H1 (cell line): ENCODE data around the gene TRIM47. TPM values are rescaled to one million over a fixed set of nuclear protein-coding genes. Genes with fewer than 3 reads are reported as not detected.

Experiments used
- CTCF ChIA-PET: fragments of 300-600 bp; sonication (Branson Sonifier 250); formaldehyde crosslinking; loops from one replicate; lab custom pipeline; 2021; ENCODE audit not compliant: partially characterized antibody; lab: Charles Lee
- POLR2A ChIA-PET: fragments of 300-600 bp; sonication (Branson Sonifier 250); formaldehyde crosslinking; loops from one replicate; lab custom pipeline; 2021; ENCODE audit warnings: inconsistent platforms; ENCODE audit not compliant: partially characterized antibody; lab: Charles Lee
- DNase-seq, 2 experiments: peaks; one replicate each; pipeline versions ENCODE4 v3.0.0 to v3.0.0-alpha.2; 2010 to 2022; ENCODE audit warnings: low spot score in 2 of 2, low read depth in 1 of 2, mixed read lengths in 1 of 2
- FAIRE-seq: peaks from 2 replicates; lab custom pipeline; 2011; peaks lifted over from hg19 to GRCh38; lab: Jason Lieb, UNC
- H2AFZ ChIP-seq: 2 replicates; pipeline ENCODE4 v1.8.1; 2012; ENCODE audit warnings: low read length, inconsistent platforms
- H2AK5ac ChIP-seq: 2 replicates; pipeline ENCODE4 v1.6.1; 2013; ENCODE audit warnings: low read depth, low read length
- H2BK120ac ChIP-seq: replicated peaks from 2 replicates; pipeline ENCODE3; 2013; ENCODE audit warnings: low read depth, low read length, inconsistent platforms
- H2BK12ac ChIP-seq: 2 replicates; pipeline ENCODE4 v1.6.1; 2013; ENCODE audit warnings: low read depth, low read length
- H2BK15ac ChIP-seq: 2 replicates; pipeline ENCODE4 v1.6.1; 2013; ENCODE audit warnings: low read length
- H2BK20ac ChIP-seq: 2 replicates; pipeline ENCODE4 v1.6.1; 2013; ENCODE audit warnings: low read length
- H2BK5ac ChIP-seq: 2 replicates; pipeline ENCODE4 v1.6.1; 2013; ENCODE audit warnings: low read depth, low read length
- H3K14ac ChIP-seq: 2 replicates; pipeline ENCODE4 v1.6.1; 2013; ENCODE audit warnings: inconsistent platforms; ENCODE audit not compliant: insufficient read length
- H3K18ac ChIP-seq: 2 replicates; pipeline ENCODE4 v1.6.1; 2013; ENCODE audit warnings: low read length; ENCODE audit errors: extremely low read depth
- H3K23ac ChIP-seq: 2 replicates; pipeline ENCODE4 v1.6.1; 2013; ENCODE audit warnings: inconsistent platforms; ENCODE audit not compliant: insufficient read length
- H3K23me2 ChIP-seq: 2 replicates; pipeline ENCODE4 v1.6.1; 2013; ENCODE audit warnings: low read depth, low read length
- H3K27ac ChIP-seq: 2 replicates; pipeline ENCODE4 v1.6.1; 2011; ENCODE audit warnings: low read depth, low read length, inconsistent platforms
- H3K27me3 ChIP-seq, 4 experiments: replicated peaks in 1 of 4; 1 replicate in 1 of 4; 2 replicates in 3 of 4; pipeline versions ENCODE4 v1.6.1 to v1.8.1; 2011 to 2013; ENCODE audit warnings: low read length in 3 of 4, mild to moderate bottlenecking in 3 of 4, inconsistent platforms in 2 of 4, mixed read lengths in 2 of 4, moderate library complexity in 1 of 4; ENCODE audit not compliant: control insufficient read depth in 3 of 4, insufficient read depth in 3 of 4; ENCODE audit errors: extremely low read depth in 1 of 4
- H3K36me3 ChIP-seq, 4 experiments: 2 replicates each; pipeline versions ENCODE4 v1.6.1 to v1.8.1; 2011 to 2013; ENCODE audit warnings: mild to moderate bottlenecking in 4 of 4, low read length in 3 of 4, moderate library complexity in 2 of 4, control low read depth in 1 of 4, inconsistent platforms in 1 of 4; ENCODE audit not compliant: insufficient read depth in 4 of 4, control insufficient read depth in 2 of 4
- H3K4ac ChIP-seq: replicated peaks from 2 replicates; pipeline ENCODE3; 2013; ENCODE audit warnings: low read length, low read depth, mixed read lengths, inconsistent platforms; ENCODE audit not compliant: insufficient read length
- H3K4me1 ChIP-seq, 4 experiments: replicated peaks in 1 of 4; 1 replicate in 1 of 4; 2 replicates in 3 of 4; pipeline versions ENCODE4 v1.6.1 to v1.8.1; 2011 to 2013; ENCODE audit warnings: low read length in 3 of 4, inconsistent platforms in 2 of 4, mixed read lengths in 1 of 4; ENCODE audit not compliant: insufficient read depth in 4 of 4, control insufficient read depth in 3 of 4
- H3K4me2 ChIP-seq, 2 experiments: 2 replicates each; pipeline versions ENCODE4 v1.6.1 to v1.8.1; 2011 to 2013; ENCODE audit warnings: low read depth in 2 of 2, low read length in 2 of 2, control low read depth in 1 of 2, inconsistent platforms in 1 of 2, mild to moderate bottlenecking in 1 of 2; ENCODE audit not compliant: insufficient read depth in 1 of 2
- H3K4me3 ChIP-seq, 4 experiments: fragments of 200-600, 300-600 bp in 1 of 4; sonication (generic), shearing (Covaris generic), sonication (Bioruptor Twin) in 1 of 4; 2 replicates each; pipeline versions ENCODE4 v1.5.1 to v1.8.1; 2011 to 2016; ENCODE audit warnings: low read length in 4 of 4, low read depth in 3 of 4, control low read depth in 2 of 4, inconsistent platforms in 2 of 4, mild to moderate bottlenecking in 2 of 4, mixed read lengths in 1 of 4, moderate library complexity in 1 of 4; ENCODE audit not compliant: insufficient read depth in 2 of 4; ENCODE audit errors: extremely low read depth in 1 of 4
- H3K56ac ChIP-seq: replicated peaks from 2 replicates; pipeline ENCODE3; 2013; ENCODE audit warnings: low read depth, mild to moderate bottlenecking, mixed read lengths, low read length, inconsistent platforms; ENCODE audit not compliant: insufficient read length
- H3K79me1 ChIP-seq: 2 replicates; pipeline ENCODE4 v1.6.1; 2013; ENCODE audit warnings: low read depth, low read length, control low read depth
- H3K79me2 ChIP-seq, 2 experiments: 2 replicates each; pipeline versions ENCODE4 v1.6.1 to v1.8.1; 2012 to 2013; ENCODE audit warnings: low read length in 2 of 2, mild to moderate bottlenecking in 2 of 2, inconsistent platforms in 1 of 2; ENCODE audit not compliant: insufficient read depth in 2 of 2, control insufficient read depth in 1 of 2
- H3K9ac ChIP-seq, 4 experiments: replicated peaks in 1 of 4; 1 replicate in 1 of 4; 2 replicates in 3 of 4; pipeline versions ENCODE4 v1.6.1 to v1.8.1; 2011 to 2013; ENCODE audit warnings: low read depth in 3 of 4, low read length in 3 of 4, control low read depth in 2 of 4, mild to moderate bottlenecking in 2 of 4, moderate library complexity in 2 of 4, inconsistent platforms in 1 of 4; ENCODE audit errors: extremely low read depth in 1 of 4
- H3K9me3 ChIP-seq, 2 experiments: 2 replicates each; pipeline versions ENCODE4 v1.6.1 to v1.8.1; 2012 to 2013; ENCODE audit warnings: mild to moderate bottlenecking in 2 of 2, moderate library complexity in 2 of 2, control low read depth in 1 of 2, inconsistent platforms in 1 of 2, low read depth in 1 of 2, low read length in 1 of 2, mixed read lengths in 1 of 2; ENCODE audit not compliant: insufficient read depth in 2 of 2
- H4K20me1 ChIP-seq, 2 experiments: replicated peaks in 1 of 2; 2 replicates each; pipeline versions ENCODE3 to v1.8.1; 2011 to 2013; ENCODE audit warnings: inconsistent platforms in 2 of 2, low read length in 2 of 2, mild to moderate bottlenecking in 1 of 2; ENCODE audit not compliant: insufficient read depth in 2 of 2, control insufficient read depth in 1 of 2
- H4K5ac ChIP-seq: 2 replicates; pipeline ENCODE4 v1.6.1; 2013; ENCODE audit warnings: low read length, low read depth, mixed read lengths, inconsistent platforms; ENCODE audit not compliant: insufficient read length
- H4K8ac ChIP-seq: 2 replicates; pipeline ENCODE4 v1.8.0; 2013; ENCODE audit warnings: mild to moderate bottlenecking, moderate library complexity, low read length, inconsistent platforms; ENCODE audit not compliant: insufficient read depth; ENCODE audit errors: extremely low read depth
- H4K91ac ChIP-seq: replicated peaks from 2 replicates; pipeline ENCODE3; 2013; ENCODE audit warnings: low read length, mixed read lengths, inconsistent platforms; ENCODE audit not compliant: insufficient read length
- BACH1 ChIP-seq: IDR thresholded peaks from 2 replicates; pipeline ENCODE4 v1.6.1; 2012; ENCODE audit warnings: low read length, improper control_type of control experiment
- CREB1 ChIP-seq: IDR thresholded peaks from 2 replicates; pipeline ENCODE4 v1.6.1; 2012; ENCODE audit warnings: inconsistent platforms
- FOSL1 ChIP-seq: IDR thresholded peaks from 2 replicates; pipeline ENCODE4 v1.6.1; 2011; ENCODE audit warnings: mild to moderate bottlenecking, low read depth, low read length, moderate library complexity; ENCODE audit not compliant: insufficient read depth
- GTF2F1 ChIP-seq: IDR thresholded peaks from 2 replicates; pipeline ENCODE4 v1.6.1; 2012; ENCODE audit warnings: low read depth, low read length, improper control_type of control experiment, borderline replicate concordance
- RXRA ChIP-seq: IDR thresholded peaks from 2 replicates; pipeline ENCODE4 v1.6.1; 2011; ENCODE audit warnings: low read depth, mild to moderate bottlenecking, low read length, moderate library complexity; ENCODE audit not compliant: insufficient read depth
- SP2 ChIP-seq: IDR thresholded peaks from 2 replicates; pipeline ENCODE4 v1.6.1; 2012; ENCODE audit warnings: mild to moderate bottlenecking, low read length, inconsistent platforms
- SP4 ChIP-seq: IDR thresholded peaks from 2 replicates; pipeline ENCODE4 v1.6.1; 2012; ENCODE audit warnings: low read length, inconsistent platforms
- TAF7 ChIP-seq: optimal IDR thresholded peaks from 2 replicates; pipeline ENCODE3; 2011; ENCODE audit warnings: low read depth, mild to moderate bottlenecking, inconsistent platforms, low read length, moderate library complexity, borderline replicate concordance
- WGBS, 2 experiments: shearing (Covaris generic) in 1 of 2; methylation state at CpG; one replicate each; pipeline versions ENCODE4 v1.1.6 to v1.1.7; 2013 to 2015; ENCODE audit warnings: low lambda C conversion rate in 2 of 2, mixed read lengths in 2 of 2, inconsistent platforms in 1 of 2, low coverage in 1 of 2, missing lambda C conversion rate in 1 of 2; ENCODE audit not compliant: insufficient replicate concordance in 2 of 2, insufficient coverage in 1 of 2, insufficient read length in 1 of 2; ENCODE audit errors: extremely low coverage in 1 of 2, missing lambda C conversion rate in 1 of 2; 5-methylcytosine and 5-hydroxymethylcytosine counted together
- polyA plus RNA-seq, 7 experiments: library from polyadenylated mRNA; depleted of rRNA in 3 of 7; stranded (reverse) in 5 of 7; unstranded in 2 of 7; fragments of >200 nt in 5 of 7; fragments of 200-250 nt in 2 of 7; gene quantifications; 1 replicate in 5 of 7; 2 replicates in 1 of 7; 4 replicates in 1 of 7; pipeline versions ENCODE4 v1.2.1 to v1.2.3, GENCODE V29; 2011 to 2013; ENCODE audit warnings: missing spikeins in 2 of 7, mixed read lengths in 2 of 7
- total RNA-seq: library from RNA; stranded (reverse); fragmentation: NEBNext Ultra II Directional; extraction: Animal tissue kit (Norgen Biotek cat#: 25700); gene quantifications from 2 replicates; pipeline ENCODE4 v1.2.1, GENCODE V29; 2021

Gene TRIM47
- total and polyA plus RNA-seq, 2 of the 8 experiments (the other 6 are each of a cell fraction or from before 2014, with no cell fraction given): 6.3 to 6.4 TPM

- Histone ChIP-seq H3K27ac (no peak overlapping the region), H3K4me1 (peaks cover 0 to 37% (median 27%) of the 10 kb centered on the region in 4 experiments; a peak in 6 of 7 replicates), H2BK5ac (peak overlapping the region; percentile 61; the same call in 1 of the 2 replicates), H3K23ac (no peak overlapping the region), H2BK120ac (no peak overlapping the region), H3K9me3 (no peaks in the 10 kb centered on the region), H2AFZ (no peak overlapping the region), H2BK20ac (no peak overlapping the region), H4K5ac (no peak overlapping the region), H4K8ac (peak overlapping the region; percentile 38; the same call in 1 of the 2 replicates), H4K20me1 (no peaks in the 10 kb centered on the region), H3K36me3 (peaks cover 2 to 9% (median 4%) of the 10 kb centered on the region in 4 experiments; a peak in 7 of 8 replicates), H3K79me1 (0 out of 2 replicates have a peak, but pooled peaks cover 2% of the 10 kb centered on the region), H3K79me2 (no peaks in the 10 kb centered on the region), H3K27me3 (no peaks in the 10 kb centered on the region), H4K91ac (peak overlapping the region; percentile 5), H3K23me2 (peaks cover 2% of the 10 kb centered on the region; the same call in 1 of the 2 replicates), H2BK15ac (no peak overlapping the region), H3K4me3 (no peak overlapping the region), H3K9ac (no peak overlapping the region), H3K56ac (no peak overlapping the region), H2AK5ac (0 out of 2 replicates have a peak overlapping the region, but pooled peaks have one; percentile 48), H3K18ac (no peak overlapping the region), H3K4ac (peak overlapping the region; percentile 87), H2BK12ac (peak overlapping the region; percentile 82; the same call in 1 of the 2 replicates), H3K4me2 (no peak overlapping the region), H3K14ac (no peak overlapping the region)
- CTCF ChIA-PET: interaction anchor here (0.8 to 21.9 kb wide), 14 partner anchors 12 to 168 kb away, joined by 3 to 563 read pairs (median 10); partner anchors contain the start of genes GALK1, UNC13D, UNK and WBP2
- DNase-seq (no peak), FAIRE-seq (no peak)
- POLR2A ChIA-PET: interaction anchor here (0.8 to 16.0 kb wide), 9 partner anchors 8 to 195 kb away, joined by 3 to 216 read pairs (median 8); partner anchors contain the start of genes SMIM5 and UNK
- WGBS, 2 experiments: 98% methylated on average over 19 of the region's 19 CpGs; no CpG with 5 or more reads in 1 of the 2 experiments
- TF ChIP-seq GTF2F1: no peak
- TF ChIP-seq CREB1: no peak
- no peak for TF ChIP-seq TAF7
- TF ChIP-seq BACH1: no peak
- no peak for TF ChIP-seq RXRA
- no peak for TF ChIP-seq SP2
- no peak for TF ChIP-seq FOSL1
- no peak for TF ChIP-seq SP4
Observed at GRCh38 chr17:75828741-75829140, 49.6 kb downstream of the TRIM47 start.
